HCT116 (cell line): ENCODE measurements around the gene MMD2. TPM values are rescaled to one million over a fixed set of nuclear protein-coding genes. Genes with fewer than 3 reads are reported as not detected.
A peak's percentile ranks its signal among the peaks of the same experiment; 100 is the strongest.

Source experiments
- ATAC-seq: fragments of 200-7000 bp; cut with Tn5 transposase; 2 replicates; pipeline ENCODE4 v1.9.1; 2020; ENCODE audit warnings: mild to moderate bottlenecking, moderate library complexity
- BruUV-seq: library from RNA; stranded (reverse); fragments of 400-500 nt; replicated peaks from 2 replicates; lab custom pipeline; 2021; lab: Mats Ljungman, UMichigan
- CTCF ChIA-PET: fragments of 300-600 bp; sonication (Branson Sonifier 250); formaldehyde crosslinking; loops from one replicate; lab custom pipeline; 2021; ENCODE audit warnings: antibody characterized with exemption; lab: Charles Lee
- POLR2A ChIA-PET: fragments of 300-600, 350-600 bp; sonication (Branson Sonifier 250); formaldehyde crosslinking; loops from one replicate; lab custom pipeline; 2021; ENCODE audit warnings: antibody characterized with exemption; lab: Charles Lee
- RAD21 ChIA-PET, 2 experiments: fragments of 300-600 bp; sonication (Branson Sonifier 250); formaldehyde crosslinking; loops; one replicate each; lab custom pipeline; 2023; ENCODE audit warnings: low total read pairs in 2 of 2; ENCODE audit not compliant: uncharacterized antibody in 2 of 2, unreplicated experiment in 2 of 2, low non-redundant PET in 1 of 2; lab: Charles Lee
- DNase-seq: peaks from one replicate; pipeline ENCODE4 v3.0.0-alpha.2; 2010; ENCODE audit warnings: low read depth, low spot score
- H2AFZ ChIP-seq: fragments of 200-600 bp; shearing (Covaris generic), sonication (generic); 2 replicates; pipeline ENCODE4 v1.6.1; 2017; ENCODE audit warnings: low read depth, mixed run types, mixed read lengths, antibody characterized with exemption, low read length; ENCODE audit not compliant: poor library complexity, severe bottlenecking
- H3K27ac ChIP-seq: 2 replicates; pipeline ENCODE4 v1.5.1; 2012; ENCODE audit warnings: low read depth, low read length
- H3K27me3 ChIP-seq: fragments of 200-600 bp; sonication (generic); 2 replicates; pipeline ENCODE4 v1.6.1; 2016; ENCODE audit warnings: mixed run types, low read length, mixed read lengths; ENCODE audit not compliant: insufficient read depth
- H3K36me3 ChIP-seq, 2 experiments: fragments of 200-500 bp in 1 of 2; fragments of 200-600 bp in 1 of 2; sonication (Bioruptor generic) in 1 of 2; sonication (generic) in 1 of 2; 2 replicates each; pipeline versions ENCODE4 v1.5.1 to v1.6.1; 2014 to 2016; ENCODE audit warnings: low read length in 2 of 2, inconsistent platforms in 1 of 2, mixed read lengths in 1 of 2, mixed run types in 1 of 2; ENCODE audit not compliant: insufficient read depth in 2 of 2, control insufficient read depth in 1 of 2
- H3K4me1 ChIP-seq, 2 experiments: fragments of 200-600 bp in 1 of 2; sonication (generic) in 1 of 2; 2 replicates each; pipeline versions ENCODE4 v1.5.1 to v1.6.1; 2012 to 2017; ENCODE audit warnings: low read length in 2 of 2, inconsistent platforms in 1 of 2, mild to moderate bottlenecking in 1 of 2, mixed read lengths in 1 of 2, mixed run types in 1 of 2, moderate library complexity in 1 of 2; ENCODE audit not compliant: insufficient read depth in 2 of 2, control insufficient read depth in 1 of 2
- H3K4me2 ChIP-seq: fragments of 200-600 bp; sonication (generic); 2 replicates; pipeline ENCODE4 v1.6.1; 2017; ENCODE audit warnings: mixed run types, low read length, mixed read lengths
- H3K4me3 ChIP-seq, 2 experiments: fragments of 200-600 bp in 1 of 2; sonication (generic) in 1 of 2; replicated peaks in 1 of 2; 2 replicates each; pipeline ENCODE4 v1.5.1; 2011 to 2016; ENCODE audit warnings: low read length in 2 of 2, control low read depth in 1 of 2, low read depth in 1 of 2, mild to moderate bottlenecking in 1 of 2, mixed read lengths in 1 of 2, mixed run types in 1 of 2
- H3K79me2 ChIP-seq: fragments of 200-600 bp; sonication (generic); 2 replicates; pipeline ENCODE4 v1.6.1; 2017; ENCODE audit warnings: mild to moderate bottlenecking, mixed run types, low read length, moderate library complexity, mixed read lengths; ENCODE audit not compliant: insufficient read depth
- H3K9ac ChIP-seq: fragments of 200-600 bp; sonication (generic); 2 replicates; pipeline ENCODE4 v1.6.1; 2016; ENCODE audit warnings: low read length, mixed read lengths
- H3K9me2 ChIP-seq: fragments of 200-600 bp; sonication (generic), shearing (Covaris generic); 2 replicates; pipeline ENCODE4 v1.6.1; 2017; ENCODE audit warnings: mixed run types, mild to moderate bottlenecking, moderate library complexity; ENCODE audit not compliant: insufficient read depth
- H3K9me3 ChIP-seq, 2 experiments: fragments of 200-500 bp in 1 of 2; fragments of 200-600 bp in 1 of 2; sonication (Bioruptor generic) in 1 of 2; sonication (generic) in 1 of 2; 2 replicates each; pipeline ENCODE4 v1.6.1; 2014 to 2017; ENCODE audit warnings: low read length in 2 of 2, mixed read lengths in 2 of 2, inconsistent platforms in 1 of 2, low read depth in 1 of 2, mild to moderate bottlenecking in 1 of 2, mixed run types in 1 of 2, moderate library complexity in 1 of 2; ENCODE audit not compliant: control insufficient read depth in 1 of 2, insufficient read depth in 1 of 2
- H4K20me1 ChIP-seq: fragments of 200-600 bp; sonication (generic), shearing (Covaris generic); 2 replicates; pipeline ENCODE4 v1.6.1; 2017; ENCODE audit warnings: mixed run types, mild to moderate bottlenecking, moderate library complexity; ENCODE audit not compliant: insufficient read depth
- EGR1 ChIP-seq: IDR thresholded peaks from 2 replicates; pipeline ENCODE4 v1.6.1; 2012; ENCODE audit warnings: low read depth
- EZH2 ChIP-seq: fragments of 200-600 bp; sonication (generic); IDR thresholded peaks from 2 replicates; pipeline ENCODE4 v1.6.1; 2017; ENCODE audit warnings: antibody characterized with exemption, mixed run types
- EZH2phosphoT487 ChIP-seq: fragments of 200-600 bp; IDR thresholded peaks from 2 replicates; pipeline ENCODE4 v1.6.1; 2018; ENCODE audit warnings: antibody characterized with exemption, borderline replicate concordance
- FOSL1 ChIP-seq: IDR thresholded peaks from 2 replicates; pipeline ENCODE4 v1.6.1; 2012; ENCODE audit warnings: low read depth
- POLR2A ChIP-seq: IDR thresholded peaks from 2 replicates; pipeline ENCODE4 v1.7.0; 2011; ENCODE audit warnings: borderline replicate concordance; ENCODE audit not compliant: insufficient read depth, insufficient read length; ENCODE audit errors: extremely low read depth
- POLR2AphosphoS5 ChIP-seq: IDR thresholded peaks from 2 replicates; pipeline ENCODE4 v1.6.1; 2011; ENCODE audit warnings: mild to moderate bottlenecking, low read depth, low read length, moderate library complexity
- SRF ChIP-seq: IDR thresholded peaks from 2 replicates; pipeline ENCODE4 v1.6.1; 2012; ENCODE audit warnings: low read depth
- YY1 ChIP-seq: IDR thresholded peaks from 2 replicates; pipeline ENCODE4 v1.6.1; 2011; ENCODE audit warnings: low read length, low read depth, moderate library complexity, mild to moderate bottlenecking; ENCODE audit not compliant: insufficient replicate concordance; ENCODE audit errors: extremely low read depth
- ZBTB33 ChIP-seq: IDR thresholded peaks from 2 replicates; pipeline ENCODE4 v1.6.1; 2011; ENCODE audit warnings: mild to moderate bottlenecking, low read length, moderate library complexity; ENCODE audit not compliant: insufficient replicate concordance; ENCODE audit errors: extremely low read depth
- intact Hi-C: fragments of 100-400 bp; cut with micrococcal nuclease; formaldehyde crosslinking; loops from 2 replicates; pipeline ENCODE4 v1.10.0; 2022
- total RNA-seq: library from RNA; stranded (reverse); gene quantifications from one replicate; pipeline ENCODE4 v1.2.1, GENCODE V29; 2021; ENCODE audit not compliant: unreplicated experiment
- TF ChIP-seq, protein P1 (sequence below), 3 experiments: fragments of 200-600 bp in 1 of 3; sonication (generic) in 1 of 3; IDR thresholded peaks in 2 of 3; conservative IDR thresholded peaks in 1 of 3; 2 replicates each; pipeline ENCODE4 v1.5.1; 2012 to 2017; ENCODE audit warnings: low read depth in 2 of 3, low read length in 2 of 3, antibody characterized with exemption in 1 of 3, borderline replicate concordance in 1 of 3, control low read depth in 1 of 3, mild to moderate bottlenecking in 1 of 3, mixed read lengths in 1 of 3, mixed run types in 1 of 3, moderate library complexity in 1 of 3; ENCODE audit not compliant: insufficient read depth in 1 of 3

Gene MMD2
- total RNA-seq, 1 experiment from 2014 or later: not detected

- peak; percentile 49 for TF ChIP-seq SRF
- TF ChIP-seq EGR1: no peak
- H3K27me3 ChIP-seq: no peaks in the 10 kb centered on the region
- ChIA-PET RAD21 (no interaction called here), CTCF (no interaction called here), POLR2A (no interaction called here)
- H4K20me1 ChIP-seq: no peaks in the 10 kb centered on the region
- H3K9ac ChIP-seq: no peak overlapping the region
- H3K4me2 ChIP-seq: no peak overlapping the region
- no peak overlapping the region for H3K27ac ChIP-seq
- no peaks in the 10 kb centered on the region for H3K4me1 ChIP-seq
- BruUV-seq: no TSS peak
- no peak overlapping the region for H2AFZ ChIP-seq
- H3K9me3 ChIP-seq: no peaks in the 10 kb centered on the region
- no peak overlapping the region for H3K4me3 ChIP-seq
- no peaks in the 10 kb centered on the region for H3K36me3 ChIP-seq
- ATAC-seq: peak; percentile 50; the same call in 1 of the 2 replicates
- intact Hi-C loops: no loop called here
- H3K79me2 ChIP-seq: no peaks in the 10 kb centered on the region
- no peaks in the 10 kb centered on the region for H3K9me2 ChIP-seq
- peak; percentile 24 for DNase-seq
Measured at GRCh38 chr7:4906682-4907081, 52.3 kb downstream of the MMD2 start.

DNA sequence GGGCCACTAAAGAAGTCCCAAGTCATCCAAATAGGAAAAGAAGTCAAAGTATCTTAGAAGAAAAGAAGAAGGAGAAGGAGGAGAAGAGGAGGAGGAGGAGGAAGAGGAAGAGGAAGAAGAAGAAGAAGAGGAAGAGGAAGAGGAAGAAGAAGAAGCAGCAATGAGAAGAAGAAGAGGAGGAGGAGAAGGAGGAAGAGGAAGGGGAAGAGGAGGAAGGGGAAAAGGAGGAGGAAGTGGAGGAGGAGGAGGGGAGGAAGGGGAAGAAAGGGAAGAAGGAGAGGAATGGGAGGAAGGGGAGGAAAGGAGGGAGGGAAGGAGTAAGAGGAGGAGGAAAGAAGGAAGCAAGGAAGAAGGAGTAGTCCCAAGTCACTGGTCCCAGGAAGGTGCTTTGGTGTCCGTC, 53.8 kb downstream of the MMD2 start:
- no peaks in the 10 kb centered on the region for H3K27me3 ChIP-seq
- no peaks in the 10 kb centered on the region for H3K9me3 ChIP-seq
- CTCF ChIA-PET: no interaction called here
- no peak overlapping the region for H3K4me3 ChIP-seq
- ATAC-seq (no peak), DNase-seq (no peak)
- no peaks in the 10 kb centered on the region for H4K20me1 ChIP-seq
- TF ChIP-seq, protein P1, sequence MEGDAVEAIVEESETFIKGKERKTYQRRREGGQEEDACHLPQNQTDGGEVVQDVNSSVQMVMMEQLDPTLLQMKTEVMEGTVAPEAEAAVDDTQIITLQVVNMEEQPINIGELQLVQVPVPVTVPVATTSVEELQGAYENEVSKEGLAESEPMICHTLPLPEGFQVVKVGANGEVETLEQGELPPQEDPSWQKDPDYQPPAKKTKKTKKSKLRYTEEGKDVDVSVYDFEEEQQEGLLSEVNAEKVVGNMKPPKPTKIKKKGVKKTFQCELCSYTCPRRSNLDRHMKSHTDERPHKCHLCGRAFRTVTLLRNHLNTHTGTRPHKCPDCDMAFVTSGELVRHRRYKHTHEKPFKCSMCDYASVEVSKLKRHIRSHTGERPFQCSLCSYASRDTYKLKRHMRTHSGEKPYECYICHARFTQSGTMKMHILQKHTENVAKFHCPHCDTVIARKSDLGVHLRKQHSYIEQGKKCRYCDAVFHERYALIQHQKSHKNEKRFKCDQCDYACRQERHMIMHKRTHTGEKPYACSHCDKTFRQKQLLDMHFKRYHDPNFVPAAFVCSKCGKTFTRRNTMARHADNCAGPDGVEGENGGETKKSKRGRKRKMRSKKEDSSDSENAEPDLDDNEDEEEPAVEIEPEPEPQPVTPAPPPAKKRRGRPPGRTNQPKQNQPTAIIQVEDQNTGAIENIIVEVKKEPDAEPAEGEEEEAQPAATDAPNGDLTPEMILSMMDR (IDR thresholded peaks at IDR 0.05 in 2 of 3, conservative IDR thresholded peaks at IDR 0.05 in 1 of 3; ENCODE audit: borderline replicate concordance in 1 of 3, insufficient read depth in 1 of 3, low read depth in 2 of 3, low read length in 2 of 3): no peak
- TF ChIP-seq EZH2phosphoT487 (no peak), EGR1 (no peak), POLR2A (no peak), EZH2 (no peak), ZBTB33 (no peak), YY1 (no peak), FOSL1 (no peak), POLR2AphosphoS5 (no peak)
- BruUV-seq: no TSS peak
- RAD21 ChIA-PET: no interaction called here
- no peak overlapping the region for H3K4me2 ChIP-seq
- H3K9ac ChIP-seq: no peak overlapping the region
- H3K9me2 ChIP-seq: no peaks in the 10 kb centered on the region
- no peak overlapping the region for H2AFZ ChIP-seq
- no peaks in the 10 kb centered on the region for H3K36me3 ChIP-seq
- H3K4me1 ChIP-seq: no peaks in the 10 kb centered on the region
- H3K27ac ChIP-seq: no peak overlapping the region
- POLR2A ChIA-PET: no interaction called here
- no peaks in the 10 kb centered on the region for H3K79me2 ChIP-seq
- intact Hi-C loops: no loop called here
